Neural progenitor cell (in vitro differentiated cells): ENCODE results near the gene CLIP4. TPM values are rescaled to one million over a fixed set of nuclear protein-coding genes. Genes with fewer than 3 reads are reported as not detected.

ENCODE experiments used
- DNase-seq: peaks from one replicate; pipeline ENCODE4 v3.0.0-alpha.2; 2016; ENCODE audit warnings: low spot score
- H2AFZ ChIP-seq: fragments of 200-600 bp; sonication (generic); replicated peaks from 2 replicates; pipeline ENCODE4 v1.6.1; 2016; ENCODE audit warnings: antibody characterized with exemption
- H3F3A ChIP-seq: fragments of 200-600 bp; sonication (generic); 2 replicates; pipeline ENCODE4 v1.6.1; 2016; ENCODE audit warnings: antibody characterized with exemption, low read depth
- H3K27ac ChIP-seq: fragments of 200-600 bp; sonication (generic); 2 replicates; pipeline ENCODE4 v1.5.1; 2016; ENCODE audit warnings: mild to moderate bottlenecking
- H3K27me3 ChIP-seq: fragments of 200-600 bp; sonication (generic); 2 replicates; pipeline ENCODE4 v1.6.1; 2016; ENCODE audit warnings: mild to moderate bottlenecking, moderate library complexity
- H3K36me3 ChIP-seq: fragments of 200-600 bp; sonication (generic); 2 replicates; pipeline ENCODE4 v1.5.1; 2016
- H3K4me1 ChIP-seq: fragments of 200-600 bp; sonication (generic); 2 replicates; pipeline ENCODE4 v1.6.1; 2016; ENCODE audit warnings: mixed run types
- H3K4me2 ChIP-seq: fragments of 200-600 bp; sonication (generic); 2 replicates; pipeline ENCODE4 v1.6.1; 2016
- H3K4me3 ChIP-seq: fragments of 200-600 bp; sonication (generic); 2 replicates; pipeline ENCODE4 v1.5.1; 2016
- H3K79me2 ChIP-seq: fragments of 200-600 bp; sonication (generic); 2 replicates; pipeline ENCODE4 v1.6.1; 2016; ENCODE audit warnings: low read depth
- H3K9ac ChIP-seq: fragments of 200-600 bp; sonication (generic); 2 replicates; pipeline ENCODE4 v1.6.1; 2016
- H3K9me3 ChIP-seq: fragments of 200-600 bp; sonication (generic); 2 replicates; pipeline ENCODE4 v1.5.1; 2016; ENCODE audit warnings: low read depth
- H4K20me1 ChIP-seq: fragments of 200-600 bp; sonication (generic); 2 replicates; pipeline ENCODE4 v1.6.1; 2016; ENCODE audit warnings: low read depth
- H3K27ac Mint-ChIP-seq: 3 replicates; pipeline ENCODE4 v1.8.0; 2021; ENCODE audit warnings: mixed read lengths
- H3K27me3 Mint-ChIP-seq: 2 replicates; pipeline ENCODE4 v1.8.0; 2022; ENCODE audit warnings: low read depth, mild to moderate bottlenecking, inconsistent platforms, moderate library complexity, mixed read lengths; ENCODE audit not compliant: insufficient read depth
- H3K36me3 Mint-ChIP-seq: 3 replicates; pipeline ENCODE4 v1.8.0; 2021; ENCODE audit warnings: mixed read lengths
- H3K4me1 Mint-ChIP-seq: 3 replicates; pipeline ENCODE4 v1.8.0; 2021; ENCODE audit warnings: mixed read lengths
- H3K4me3 Mint-ChIP-seq: 3 replicates; pipeline ENCODE4 v1.8.0; 2021; ENCODE audit warnings: mild to moderate bottlenecking, moderate library complexity, mixed read lengths
- H3K9me3 Mint-ChIP-seq: 3 replicates; pipeline ENCODE4 v1.8.0; 2020; ENCODE audit warnings: mixed read lengths
- CTCF ChIP-seq: fragments of 200-600 bp; sonication (generic); IDR thresholded peaks from 2 replicates; pipeline ENCODE4 v1.5.1; 2017; ENCODE audit warnings: antibody characterized with exemption, mild to moderate bottlenecking
- EZH2 ChIP-seq: fragments of 200-600 bp; sonication (generic); IDR thresholded peaks from 2 replicates; pipeline ENCODE4 v1.6.1; 2017; ENCODE audit warnings: antibody characterized with exemption, mild to moderate bottlenecking, moderate library complexity
- EZH2phosphoT487 ChIP-seq: fragments of 200-600 bp; sonication (generic); IDR thresholded peaks from 2 replicates; pipeline ENCODE4 v1.6.1; 2017; ENCODE audit warnings: antibody characterized with exemption
- total RNA-seq: library from RNA; depleted of rRNA; stranded (reverse); fragments of >200 nt; gene quantifications from 2 replicates; pipeline ENCODE4 v1.2.3, GENCODE V29; 2015; ENCODE audit warnings: low replicate concordance

CLIP4 gene
- total RNA-seq, 1 donor from 2014 or later, result 2.1 TPM

DNA sequence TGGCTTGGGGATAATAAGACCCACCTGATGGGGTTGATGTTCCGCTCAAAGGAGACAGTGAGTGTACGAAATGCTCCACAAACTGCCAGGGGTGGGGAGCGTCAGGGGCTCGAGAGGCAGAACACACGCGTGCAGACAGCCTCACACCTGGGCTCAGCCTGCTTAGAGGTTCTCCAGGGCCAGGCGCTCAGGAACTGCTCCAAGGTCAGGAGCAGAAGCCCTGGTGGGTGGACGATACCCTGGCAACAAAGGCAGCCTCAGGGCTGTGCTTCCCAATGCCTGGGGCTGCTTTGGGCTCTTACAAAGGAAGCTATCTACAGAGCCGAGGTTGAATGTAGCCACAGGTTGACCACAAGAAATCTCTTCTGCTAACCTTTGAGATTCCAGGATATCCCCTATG is 114.4 kb downstream of the CLIP4 start:
- no peak overlapping the region for H3K4me3 Mint-ChIP-seq
- DNase-seq, result no peak
- H3K9ac ChIP-seq, result no peak overlapping the region
- H2AFZ ChIP-seq, result no peak overlapping the region
- no peaks in the 10 kb centered on the region for H3K4me1 ChIP-seq
- H4K20me1 ChIP-seq, result no peaks in the 10 kb centered on the region
- H3K36me3 ChIP-seq, result no peaks in the 10 kb centered on the region
- no peaks in the 10 kb centered on the region for H3K27me3 ChIP-seq
- no peaks in the 10 kb centered on the region for H3K36me3 Mint-ChIP-seq
- no peak overlapping the region for H3K4me3 ChIP-seq
- H3K27ac Mint-ChIP-seq, result no peak overlapping the region
- H3K4me1 Mint-ChIP-seq, result peaks cover 15% of the 10 kb centered on the region
- H3K27ac ChIP-seq, result no peak overlapping the region
- TF ChIP-seq EZH2 (no peak), CTCF (no peak), EZH2phosphoT487 (no peak)
- H3K9me3 Mint-ChIP-seq, result no peaks in the 10 kb centered on the region
- H3K4me2 ChIP-seq, result no peak overlapping the region
- H3F3A ChIP-seq, result no peaks in the 10 kb centered on the region
- H3K27me3 Mint-ChIP-seq, result peaks cover 10% of the 10 kb centered on the region
- no peaks in the 10 kb centered on the region for H3K79me2 ChIP-seq
- H3K9me3 ChIP-seq, result no peaks in the 10 kb centered on the region

- peaks cover 6% of the 10 kb centered on the region for H3K27me3 Mint-ChIP-seq
- H2AFZ ChIP-seq, result no peak overlapping the region
Observed at GRCh38 chr2:29232041-29232440, 116.8 kb downstream of the CLIP4 start.

DNA sequence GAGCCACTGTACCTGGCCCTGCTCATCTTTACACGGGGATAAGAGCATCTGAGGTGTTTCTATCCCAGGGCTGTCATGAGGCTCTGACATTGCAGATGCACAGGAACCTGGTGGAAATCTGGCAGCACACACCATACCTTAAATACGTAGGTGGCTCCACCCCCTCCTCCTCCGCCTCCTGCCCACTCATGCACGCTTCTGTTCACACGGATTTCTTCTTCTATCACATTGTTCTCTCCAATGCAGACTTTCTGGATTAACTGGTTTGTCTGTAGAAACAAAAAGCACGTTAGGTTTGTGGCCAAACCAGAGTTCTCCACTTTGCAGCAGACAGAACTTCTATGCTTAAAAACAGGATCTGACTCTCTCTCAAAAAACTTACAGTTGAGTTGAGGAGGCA is 118.2 kb downstream of the CLIP4 start:
- H3K9ac ChIP-seq, result no peak overlapping the region
- no peaks in the 10 kb centered on the region for H3K4me1 ChIP-seq
- H4K20me1 ChIP-seq, result no peaks in the 10 kb centered on the region
- DNase-seq, result peak; percentile 38
- H3K27me3 ChIP-seq, result no peaks in the 10 kb centered on the region
- Mint-ChIP-seq H3K4me3 (no peak overlapping the region), H3K9me3 (no peaks in the 10 kb centered on the region), H3K4me1 (peaks cover 6% of the 10 kb centered on the region), H3K27me3 (peaks cover 6% of the 10 kb centered on the region), H3K27ac (no peak overlapping the region), H3K36me3 (no peaks in the 10 kb centered on the region)
- H3K9me3 ChIP-seq, result no peaks in the 10 kb centered on the region
- no peak for TF ChIP-seq EZH2
- no peak for TF ChIP-seq CTCF
- no peak for TF ChIP-seq EZH2phosphoT487
- H2AFZ ChIP-seq, result no peak overlapping the region
- H3K4me3 ChIP-seq, result no peak overlapping the region
- no peaks in the 10 kb centered on the region for H3K36me3 ChIP-seq
- H3K4me2 ChIP-seq, result no peak overlapping the region
- H3K27ac ChIP-seq, result no peak overlapping the region
- H3F3A ChIP-seq, result no peaks in the 10 kb centered on the region
- H3K79me2 ChIP-seq, result no peaks in the 10 kb centered on the region

More at GRCh38 chr2:29232041-29232440, 116.8 kb downstream of the CLIP4 start:
- peaks cover 9% of the 10 kb centered on the region for H3K4me1 Mint-ChIP-seq
- no peak for TF ChIP-seq CTCF
- no peak for TF ChIP-seq EZH2phosphoT487
- no peak for TF ChIP-seq EZH2
- H3K4me3 Mint-ChIP-seq, result no peak overlapping the region
- Histone ChIP-seq H3F3A (no peaks in the 10 kb centered on the region), H3K4me3 (no peak overlapping the region), H3K9me3 (no peaks in the 10 kb centered on the region), H3K4me1 (no peaks in the 10 kb centered on the region), H3K27me3 (no peaks in the 10 kb centered on the region), H4K20me1 (no peaks in the 10 kb centered on the region), H3K36me3 (no peaks in the 10 kb centered on the region), H3K27ac (no peak overlapping the region), H3K4me2 (no peak overlapping the region), H3K79me2 (no peaks in the 10 kb centered on the region), H3K9ac (no peak overlapping the region)
- DNase-seq, result no peak
- H3K36me3 Mint-ChIP-seq, result no peaks in the 10 kb centered on the region
- H3K27ac Mint-ChIP-seq, result no peak overlapping the region
- H3K9me3 Mint-ChIP-seq, result no peaks in the 10 kb centered on the region
